Epithelial cell of esophagus (primary cell): ENCODE results near the gene LIPN.
A peak's percentile ranks its signal among the peaks of the same experiment; 100 is the strongest.

Experiments used
- DNase-seq: peaks from one replicate; pipeline ENCODE4 v3.0.0; 2010; ENCODE audit warnings: low read depth
- H3K4me3 ChIP-seq: 2 replicates; pipeline ENCODE4 v1.5.1; 2011; ENCODE audit warnings: mild to moderate bottlenecking, low read length, control low read depth
- TF ChIP-seq, protein P1 (sequence below): IDR thresholded peaks from 2 replicates; pipeline ENCODE4 v1.5.1; 2011; ENCODE audit warnings: low read depth, mild to moderate bottlenecking, low read length, control low read depth, inconsistent platforms; ENCODE audit not compliant: insufficient read depth; ENCODE audit errors: missing control alignments

The LIPN gene

DNA sequence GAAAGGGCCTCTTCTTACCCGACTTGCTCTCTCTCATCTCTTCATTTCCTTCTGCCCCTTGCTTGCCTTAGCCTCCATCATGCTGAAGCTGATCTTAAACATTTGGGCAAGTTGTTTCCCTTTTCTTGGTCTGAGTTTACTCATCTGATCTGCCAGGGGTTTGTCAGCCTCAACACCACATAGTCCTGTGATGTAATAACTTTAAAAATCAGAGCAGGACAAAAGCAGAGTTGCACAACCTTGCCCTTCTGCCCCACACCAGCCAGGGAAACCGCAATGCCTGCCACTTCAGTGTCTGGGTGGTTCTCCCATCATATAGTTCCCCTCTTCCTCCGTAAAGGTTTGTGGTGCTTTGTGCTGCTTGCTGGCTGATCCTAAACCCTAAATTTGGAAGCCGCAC lies 32.8 kb downstream of the LIPN start:
- peak; percentile 52 for DNase-seq
- H3K4me3 ChIP-seq: no peak overlapping the region
- TF ChIP-seq, protein P1, sequence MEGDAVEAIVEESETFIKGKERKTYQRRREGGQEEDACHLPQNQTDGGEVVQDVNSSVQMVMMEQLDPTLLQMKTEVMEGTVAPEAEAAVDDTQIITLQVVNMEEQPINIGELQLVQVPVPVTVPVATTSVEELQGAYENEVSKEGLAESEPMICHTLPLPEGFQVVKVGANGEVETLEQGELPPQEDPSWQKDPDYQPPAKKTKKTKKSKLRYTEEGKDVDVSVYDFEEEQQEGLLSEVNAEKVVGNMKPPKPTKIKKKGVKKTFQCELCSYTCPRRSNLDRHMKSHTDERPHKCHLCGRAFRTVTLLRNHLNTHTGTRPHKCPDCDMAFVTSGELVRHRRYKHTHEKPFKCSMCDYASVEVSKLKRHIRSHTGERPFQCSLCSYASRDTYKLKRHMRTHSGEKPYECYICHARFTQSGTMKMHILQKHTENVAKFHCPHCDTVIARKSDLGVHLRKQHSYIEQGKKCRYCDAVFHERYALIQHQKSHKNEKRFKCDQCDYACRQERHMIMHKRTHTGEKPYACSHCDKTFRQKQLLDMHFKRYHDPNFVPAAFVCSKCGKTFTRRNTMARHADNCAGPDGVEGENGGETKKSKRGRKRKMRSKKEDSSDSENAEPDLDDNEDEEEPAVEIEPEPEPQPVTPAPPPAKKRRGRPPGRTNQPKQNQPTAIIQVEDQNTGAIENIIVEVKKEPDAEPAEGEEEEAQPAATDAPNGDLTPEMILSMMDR: no peak

DNA sequence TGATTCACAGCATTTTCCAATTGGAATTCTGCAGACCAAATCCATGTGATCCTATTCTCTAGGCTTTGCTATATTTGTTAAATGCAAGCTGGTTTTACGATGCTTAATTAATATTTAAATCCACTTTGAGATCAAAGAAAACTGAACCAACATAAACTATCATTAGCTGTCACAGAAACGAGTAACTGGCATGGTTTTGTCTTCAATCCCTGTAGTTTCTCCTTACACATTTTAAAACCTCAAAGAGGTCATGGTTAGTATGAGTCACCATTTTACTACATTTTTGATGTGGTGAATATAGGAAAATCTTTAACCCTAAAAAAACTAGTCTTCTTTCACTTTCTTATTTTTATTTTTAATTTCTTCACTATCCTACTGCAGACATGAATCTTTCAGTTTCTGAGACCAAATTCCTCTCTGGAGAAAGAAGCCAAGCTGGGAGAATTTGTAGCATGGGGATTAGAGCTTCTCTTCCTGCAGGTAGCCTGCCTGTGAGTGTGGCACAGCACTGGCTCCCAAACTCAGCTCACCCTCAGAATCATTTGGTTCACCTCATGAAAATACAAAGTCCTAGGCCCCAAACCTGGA lies 34.0 kb downstream of the LIPN start:
- DNase-seq: peak; percentile 14
- TF ChIP-seq, protein P1: no peak
- no peak overlapping the region for H3K4me3 ChIP-seq

- no peak overlapping the region for H3K4me3 ChIP-seq
- no peak for DNase-seq
- TF ChIP-seq, protein P1: no peak
These were observed 34.9 kb downstream of the LIPN start for GRCh38 chr10:88794731-88795130.

DNA sequence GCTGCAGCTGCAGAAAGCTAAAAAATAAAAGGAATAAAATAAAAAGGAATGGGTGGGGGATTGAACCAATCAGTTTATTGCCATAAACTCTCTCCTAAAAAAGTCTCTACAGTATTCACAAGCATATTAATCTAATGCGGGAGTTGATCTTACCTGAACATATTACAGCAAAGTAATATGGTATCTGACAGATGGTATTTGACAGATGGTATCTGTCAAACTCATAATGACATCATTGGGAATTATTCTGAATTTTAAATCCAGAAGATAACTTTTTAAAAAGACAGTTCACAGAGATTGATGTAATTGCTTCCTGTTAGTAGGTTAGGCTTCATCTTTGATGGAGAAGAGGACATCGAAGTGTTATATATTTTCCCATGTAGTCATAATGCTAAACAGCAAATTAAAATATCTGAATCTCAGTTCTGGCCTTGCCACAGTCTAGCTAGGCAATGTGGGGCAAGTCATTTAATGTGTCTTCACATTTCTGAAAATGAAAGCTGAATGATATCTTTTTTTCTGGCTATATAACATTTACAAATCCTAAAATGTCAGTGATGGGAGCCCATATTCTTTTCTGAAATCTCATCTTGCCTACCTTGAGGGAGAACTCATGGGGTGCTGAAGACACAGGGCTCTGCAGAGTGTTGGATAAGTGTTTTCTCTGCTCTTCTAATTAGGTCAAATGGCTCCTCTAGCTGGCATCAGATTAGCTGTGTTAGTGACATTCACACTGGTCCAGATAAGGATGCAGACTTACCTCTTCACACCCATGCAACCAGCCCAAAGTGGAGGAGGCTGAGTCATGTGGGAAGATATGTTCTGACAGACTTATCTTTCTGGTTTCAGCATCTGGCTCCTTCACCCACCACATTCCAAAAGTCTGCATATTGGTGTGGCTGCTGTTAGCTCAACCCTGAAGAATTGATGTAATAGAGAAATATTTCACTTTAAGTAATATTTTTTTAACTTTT lies 40.6 kb downstream of the LIPN start:
- peak; percentile 84 for DNase-seq
- TF ChIP-seq, protein P1: no peak

DNA sequence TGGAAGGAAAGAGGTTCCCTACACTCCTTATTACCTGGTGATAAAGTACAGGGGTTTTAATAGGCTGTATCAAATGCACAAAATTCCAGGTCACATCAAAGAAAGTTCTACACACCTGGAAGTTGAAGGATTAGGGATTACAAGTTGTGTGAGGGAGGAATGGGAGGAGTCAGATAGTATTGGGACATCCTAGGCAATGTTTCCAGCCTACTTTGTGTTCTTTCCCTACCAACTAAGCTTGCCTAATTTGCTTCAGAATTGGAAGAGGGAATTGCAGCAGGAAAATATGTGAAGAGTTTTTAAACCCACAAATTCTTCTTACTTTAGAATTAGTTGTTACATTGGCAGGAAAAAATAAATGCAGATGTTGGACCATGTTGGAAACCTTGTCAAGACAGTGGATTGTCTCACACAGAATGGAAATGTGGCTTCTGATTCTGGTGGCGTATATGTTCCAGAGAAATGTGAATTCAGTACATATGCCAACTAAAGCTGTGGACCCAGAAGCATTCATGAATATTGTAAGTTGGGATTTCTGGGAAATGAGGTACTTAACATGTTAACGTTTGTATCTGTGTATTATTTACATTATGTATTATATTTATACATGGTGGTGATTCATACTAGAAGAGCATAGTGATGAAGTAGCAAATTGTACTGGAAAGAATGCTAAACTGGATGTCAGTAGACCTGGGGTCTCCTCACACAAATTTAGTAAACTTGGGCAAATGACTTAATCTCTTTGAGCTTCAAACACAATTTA lies 42.9 kb downstream of the LIPN start, which contains the start of gene LIPM:
TSS of gene LIPM (plus strand) at position 208 of the 763 bp plus-strand sequence. CDS start at position 375, 167 bp downstream.
- DNase-seq: peak; percentile 8
- TF ChIP-seq, protein P1: no peak
- no peak within 1 kb of the TSS for H3K4me3 ChIP-seq

More for the DNA sequence above, 40.6 kb downstream of the LIPN start:
- H3K4me3 ChIP-seq: no peak overlapping the region

DNA sequence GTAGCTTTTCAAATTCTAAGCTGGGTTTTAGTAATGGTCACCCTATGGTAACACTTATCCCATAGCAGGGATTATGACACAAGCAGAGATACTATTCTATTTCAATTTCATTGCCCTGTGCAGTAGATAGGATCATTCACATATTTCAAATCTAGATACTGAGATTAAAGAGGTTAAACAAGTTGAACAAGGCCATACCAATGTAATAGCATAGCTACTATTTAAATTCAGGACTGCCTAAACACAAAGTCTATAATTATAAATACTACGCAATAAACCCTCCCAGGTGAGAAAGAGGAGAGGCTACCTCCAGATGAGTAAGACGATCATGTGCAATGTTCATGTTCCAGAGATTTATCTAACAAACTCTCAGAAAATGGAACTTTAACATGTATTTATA lies 43.8 kb downstream of the LIPN start:
- peak; percentile 39 for DNase-seq
- TF ChIP-seq, protein P1: no peak
- H3K4me3 ChIP-seq: no peak overlapping the region
